Measurements from ENCODE around the gene IRX2. TPM values are rescaled to one million over a fixed set of nuclear protein-coding genes. Genes with fewer than 3 reads are reported as not detected.

The IRX2 gene
- total RNA-seq, 4 donors from 2014 or later = not detected

GRCh38 chr5:2755076-2755680 lies 3.7 kb upstream of the IRX2 start:
- in situ Hi-C loops (cut with MboI; ENCODE audit: low pct_ligation_motif_present in 1 of 4, low pct_unique_long_range_greater_than_20kb in 1 of 4, low sequenced_read_pairs in 3 of 4) = no loop called here
- Histone ChIP-seq H3K4me1 (peaks cover 0 to 34% (median 23%) of the 10 kb centered on the region in 4 donors), H3K4me3 (no peak overlapping the region), H3K36me3 (no peaks in the 10 kb centered on the region), H3K27me3 (peaks cover 97% of the 10 kb centered on the region), H3K27ac (no peak overlapping the region), H3K9me3 (no peaks in the 10 kb centered on the region)
- WGBS, 2 donors (ENCODE audit: low coverage in 1 of 2) = 20 to 22% methylated on average over 11 to 60 of the region's 63 CpGs
- TF ChIP-seq POLR2AphosphoS5 (IDR thresholded peaks at IDR 0.05) = no peak
- TF ChIP-seq POLR2A (IDR thresholded peaks at IDR 0.05) = no peak
- TF ChIP-seq EP300 (IDR thresholded peaks at IDR 0.05; ENCODE audit: low read depth) = no peak
- TF ChIP-seq CTCF (IDR thresholded peaks at IDR 0.05) = no peak
- DNase-seq = no peak
- intact Hi-C loops (cut with DNase I; ENCODE audit: low total_unique reads) = no loop called here

- H3K9me3 ChIP-seq = no peaks in the 10 kb centered on the region
- no peak for DNase-seq
- in situ Hi-C loops (cut with MboI; ENCODE audit: low pct_ligation_motif_present in 1 of 4, low pct_unique_long_range_greater_than_20kb in 1 of 4, low sequenced_read_pairs in 3 of 4) (no loop called here), intact Hi-C loops (cut with DNase I; ENCODE audit: low total_unique reads) (no loop called here)
- H3K27me3 ChIP-seq = peaks cover 97% of the 10 kb centered on the region
- H3K36me3 ChIP-seq = no peaks in the 10 kb centered on the region
- peaks cover 0 to 34% (median 23%) of the 10 kb centered on the region in 4 donors for H3K4me1 ChIP-seq
- H3K4me3 ChIP-seq = no peak overlapping the region
- TF ChIP-seq CTCF (IDR thresholded peaks at IDR 0.05) = no peak
- TF ChIP-seq POLR2AphosphoS5 (IDR thresholded peaks at IDR 0.05) = no peak
- TF ChIP-seq POLR2A (IDR thresholded peaks at IDR 0.05) = no peak
- TF ChIP-seq EP300 (IDR thresholded peaks at IDR 0.05; ENCODE audit: low read depth) = no peak
- H3K27ac ChIP-seq = no peak overlapping the region
- WGBS, 2 donors (ENCODE audit: low coverage in 1 of 2) = 18 to 21% methylated on average over 22 to 27 of the region's 27 CpGs
Observed at GRCh38 chr5:2754581-2755075, 3.2 kb upstream of the IRX2 start.

DNA sequence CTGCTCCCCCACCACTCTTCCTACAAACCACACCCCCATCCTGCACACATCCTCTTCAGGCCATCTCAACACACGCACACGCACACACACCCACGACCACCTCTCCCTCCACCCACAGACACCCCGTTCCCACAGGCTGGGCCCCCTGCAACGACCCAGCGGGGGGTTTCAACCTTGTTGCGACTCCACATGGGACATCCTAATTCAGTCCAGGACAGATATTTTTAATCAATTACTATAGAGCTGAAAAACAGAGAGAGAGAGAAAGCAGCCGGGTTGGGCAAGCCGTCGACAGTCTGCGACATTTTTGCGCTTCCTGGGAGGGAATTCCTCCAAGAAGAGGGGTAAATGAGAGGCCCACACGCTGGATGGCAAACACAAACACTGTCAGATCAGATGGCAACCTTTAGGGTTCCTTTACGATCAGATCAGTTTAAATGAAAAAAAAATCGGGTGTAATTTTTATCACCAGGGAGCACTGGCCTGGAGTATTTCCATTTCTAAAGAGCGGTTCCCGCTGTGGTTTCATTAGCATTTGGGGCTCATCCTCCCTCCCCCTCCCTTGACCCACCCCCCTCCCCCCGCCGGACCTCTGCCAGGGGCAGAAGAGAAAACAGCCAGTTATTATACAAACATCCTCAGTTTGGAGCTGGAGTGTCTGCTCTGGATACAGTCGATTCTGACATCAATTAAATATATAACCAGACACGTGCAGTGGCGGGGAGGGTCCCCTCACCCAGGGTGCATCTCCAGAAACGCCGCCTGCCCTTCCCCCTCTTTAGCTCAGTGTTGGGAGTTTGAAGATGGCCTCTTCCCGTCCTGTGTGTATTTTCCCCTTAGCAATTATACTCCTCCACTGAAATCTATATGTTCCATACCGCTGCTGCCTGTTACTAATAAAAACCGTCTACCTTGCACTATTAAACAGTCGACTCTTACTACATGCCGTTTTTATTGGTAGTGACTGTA lies 2.3 kb upstream of the IRX2 start:
- H3K4me1 ChIP-seq = peaks cover 0 to 34% (median 24%) of the 10 kb centered on the region in 4 donors
- WGBS, 2 donors (ENCODE audit: low coverage in 1 of 2) = 7 to 8% methylated on average over 7 to 29 of the region's 29 CpGs
- H3K4me3 ChIP-seq = no peak overlapping the region
- intact Hi-C loops (cut with DNase I; ENCODE audit: low total_unique reads) = no loop called here
- no peaks in the 10 kb centered on the region for H3K9me3 ChIP-seq
- no peak overlapping the region for H3K27ac ChIP-seq
- no peaks in the 10 kb centered on the region for H3K36me3 ChIP-seq
- in situ Hi-C loops (cut with MboI; ENCODE audit: low pct_ligation_motif_present in 1 of 4, low pct_unique_long_range_greater_than_20kb in 1 of 4, low sequenced_read_pairs in 3 of 4) = no loop called here
- no peak for TF ChIP-seq CTCF (IDR thresholded peaks at IDR 0.05)
- no peak for DNase-seq
- H3K27me3 ChIP-seq = peaks cover 97% of the 10 kb centered on the region

GRCh38 chr5:2752821-2753439 lies 1.5 kb upstream of the IRX2 start:
- Histone ChIP-seq H3K27ac (no peak overlapping the region), H3K36me3 (no peaks in the 10 kb centered on the region), H3K4me3 (no peak overlapping the region), H3K9me3 (no peaks in the 10 kb centered on the region), H3K27me3 (peaks cover 97% of the 10 kb centered on the region), H3K4me1 (peaks cover 0 to 34% (median 24%) of the 10 kb centered on the region in 4 donors)
- DNase-seq = no peak
- intact Hi-C loops (cut with DNase I; ENCODE audit: low total_unique reads) = no loop called here
- 16 to 22% methylated on average over 5 to 34 of the region's 34 CpGs for WGBS, 2 donors (ENCODE audit: low coverage in 1 of 2)
- in situ Hi-C loops (cut with MboI; ENCODE audit: low pct_ligation_motif_present in 1 of 4, low pct_unique_long_range_greater_than_20kb in 1 of 4, low sequenced_read_pairs in 3 of 4) = no loop called here
- TF ChIP-seq POLR2A (IDR thresholded peaks at IDR 0.05) (no peak), CTCF (IDR thresholded peaks at IDR 0.05) (no peak), POLR2AphosphoS5 (IDR thresholded peaks at IDR 0.05) (no peak), EP300 (IDR thresholded peaks at IDR 0.05; ENCODE audit: low read depth) (no peak)

Measured in transverse colon (tissue), 4 donors.